H1 (cell line): Measurements from ENCODE around the gene HELT.
"Not testable (repeated sequence)": the region's sequence is repeated elsewhere in the genome, so short reads cannot be mapped to it uniquely, and the experiment has no call there.

Experiments
- CTCF ChIP-seq, 3 experiments: IDR thresholded peaks; 1 replicate in 2 of 3; 2 replicates in 1 of 3; pipeline versions ENCODE4 v1.5.1 to v1.6.1; 2011; ENCODE audit warnings: low read length in 3 of 3, mild to moderate bottlenecking in 3 of 3, inconsistent platforms in 2 of 3, low read depth in 1 of 3, moderate library complexity in 1 of 3; ENCODE audit not compliant: insufficient read depth in 1 of 3; ENCODE audit errors: control extremely low read depth in 1 of 3
- KDM1A ChIP-seq: fragments of 200-600, 300-600 bp; sonication (generic); IDR thresholded peaks from 2 replicates; pipeline ENCODE4 v1.7.1; 2016; ENCODE audit warnings: mild to moderate bottlenecking, low read length, borderline replicate concordance
- MAX ChIP-seq: IDR thresholded peaks from 2 replicates; pipeline ENCODE4 v1.6.1; 2012; ENCODE audit warnings: inconsistent platforms
- POLR2A ChIP-seq, 2 experiments: IDR thresholded peaks; 1 replicate in 1 of 2; 2 replicates in 1 of 2; pipeline ENCODE4 v1.6.1; 2011; ENCODE audit warnings: low read depth in 2 of 2, low read length in 2 of 2, mild to moderate bottlenecking in 2 of 2; ENCODE audit errors: control extremely low read depth in 1 of 2
- POLR2AphosphoS5 ChIP-seq: IDR thresholded peaks from 2 replicates; pipeline ENCODE4 v1.6.1; 2011; ENCODE audit warnings: low read depth, low read length
- RXRA ChIP-seq: IDR thresholded peaks from 2 replicates; pipeline ENCODE4 v1.6.1; 2011; ENCODE audit warnings: low read depth, mild to moderate bottlenecking, low read length, moderate library complexity; ENCODE audit not compliant: insufficient read depth

- not testable (repeated sequence) for TF ChIP-seq CTCF (IDR thresholded peaks at IDR 0.05; ENCODE audit: control extremely low read depth in 1 of 3, insufficient read depth in 1 of 3, low read depth in 1 of 3, low read length in 3 of 3); POLR2AphosphoS5; KDM1A; MAX; POLR2A (IDR thresholded peaks at IDR 0.05; ENCODE audit: control extremely low read depth in 1 of 2, low read depth in 2 of 2, low read length in 2 of 2); RXRA
Observed at GRCh38 chr4:184997656-184998055, 20.6 kb upstream of the HELT start.
